Liver (tissue), 9 donors: ENCODE data around the gene SOCS2. TPM values are rescaled to one million over a fixed set of nuclear protein-coding genes. Genes with fewer than 3 reads are reported as not detected.

Experiments used
- DNase-seq: peaks from one replicate; pipeline ENCODE4 v3.0.0-alpha.2; 2017; ENCODE audit warnings: low spot score
- H3K27ac ChIP-seq, 2 donors: one replicate each; pipeline ENCODE4 v1.7.0; 2013; ENCODE audit warnings: inconsistent platforms in 2 of 2, low read length in 2 of 2, control low read depth in 1 of 2, low read depth in 1 of 2, mild to moderate bottlenecking in 1 of 2
- H3K27me3 ChIP-seq, 4 donors: one replicate each; pipeline versions ENCODE4 v1.6.1 to v1.7.0; 2013; ENCODE audit warnings: low read length in 3 of 4, inconsistent platforms in 1 of 4, mild to moderate bottlenecking in 1 of 4, moderate library complexity in 1 of 4; ENCODE audit not compliant: control insufficient read depth in 4 of 4, insufficient read depth in 4 of 4
- H3K36me3 ChIP-seq, 4 donors: one replicate each; pipeline versions ENCODE4 v1.6.1 to v1.7.0; 2013; ENCODE audit warnings: low read length in 3 of 4, mild to moderate bottlenecking in 3 of 4, low read depth in 1 of 4, moderate library complexity in 1 of 4; ENCODE audit not compliant: control insufficient read depth in 4 of 4, insufficient read depth in 3 of 4
- H3K4me1 ChIP-seq, 4 donors: one replicate each; pipeline versions ENCODE4 v1.6.1 to v1.7.0; 2013; ENCODE audit warnings: low read length in 3 of 4, mild to moderate bottlenecking in 3 of 4, moderate library complexity in 1 of 4; ENCODE audit not compliant: control insufficient read depth in 4 of 4, insufficient read depth in 4 of 4
- H3K4me3 ChIP-seq, 3 donors: one replicate each; pipeline versions ENCODE4 v1.6.1 to v1.7.0; 2013; ENCODE audit warnings: low read length in 3 of 3, control low read depth in 1 of 3, low read depth in 1 of 3, mild to moderate bottlenecking in 1 of 3
- H3K9ac ChIP-seq, 2 donors: one replicate each; pipeline ENCODE4 v1.7.0; 2013; ENCODE audit warnings: low read length in 2 of 2, mild to moderate bottlenecking in 2 of 2, moderate library complexity in 2 of 2, control low read depth in 1 of 2, low read depth in 1 of 2
- H3K9me3 ChIP-seq, 4 donors: one replicate each; pipeline versions ENCODE4 v1.6.1 to v1.7.0; 2013; ENCODE audit warnings: low read length in 3 of 4; ENCODE audit not compliant: control insufficient read depth in 4 of 4
- CTCF ChIP-seq: fragments of 150-350 bp; IDR thresholded peaks from 2 replicates; pipeline ENCODE4 v1.5.1; 2017; ENCODE audit warnings: improper control_type of control experiment, low read depth, low read length; ENCODE audit not compliant: missing input control
- EGR1 ChIP-seq, 2 donors: IDR thresholded peaks; 2 replicates each; pipeline ENCODE4 v1.6.1; 2016 to 2018; ENCODE audit warnings: antibody characterized with exemption in 2 of 2, low read depth in 2 of 2
- GABPA ChIP-seq, 2 donors: IDR thresholded peaks in 1 of 2; conservative IDR thresholded peaks in 1 of 2; 2 replicates each; pipeline ENCODE4 v1.6.1; 2016; ENCODE audit warnings: antibody characterized with exemption in 2 of 2, mild to moderate bottlenecking in 1 of 2, moderate library complexity in 1 of 2
- REST ChIP-seq: IDR thresholded peaks from 2 replicates; pipeline ENCODE4 v1.6.1; 2016; ENCODE audit warnings: antibody characterized with exemption, mild to moderate bottlenecking
- RXRA ChIP-seq, 2 donors: IDR thresholded peaks; 2 replicates each; pipeline ENCODE4 v1.6.1; 2017 to 2018; ENCODE audit warnings: antibody characterized with exemption in 2 of 2, mild to moderate bottlenecking in 1 of 2
- SP1 ChIP-seq: IDR thresholded peaks from 2 replicates; pipeline ENCODE4 v1.6.1; 2018; ENCODE audit warnings: antibody characterized with exemption, mild to moderate bottlenecking
- TAF1 ChIP-seq: conservative IDR thresholded peaks from 2 replicates; pipeline ENCODE4 v1.6.1; 2016; ENCODE audit warnings: antibody characterized with exemption, mild to moderate bottlenecking
- WGBS: extraction: QIAGEN DNeasy Blood & Tissue Kit; methylation state at CpG from one replicate; pipeline ENCODE4 v1.1.7; 2013; 5-methylcytosine and 5-hydroxymethylcytosine counted together
- polyA plus RNA-seq, 2 donors: library from polyadenylated mRNA; stranded (reverse) in 1 of 2; unstranded in 1 of 2; fragments of 200-250 nt in 1 of 2; fragments of >200 nt in 1 of 2; fragmentation: Nextera tagmentation in 1 of 2; extraction: Ambion mirVana in 1 of 2; gene quantifications; one replicate each; pipeline versions ENCODE4 v1.2.1 to v1.2.3, GENCODE V29; 2013 to 2015
- total RNA-seq, 2 donors: library from RNA; depleted of rRNA; stranded (reverse); fragments of >200 nt; gene quantifications; one replicate each; pipeline ENCODE4 v1.2.3, GENCODE V29; 2014
- donor health status: healthy.
- donor health status: healthy.
- donor health status: healthy.
- donor health status: healthy.
- donor health status: healthy.

The SOCS2 gene
- total and polyA plus RNA-seq, 4 donors = 7.0 to 66.3 (median 34.4) TPM

- Histone ChIP-seq H3K4me1 (peaks cover 0 to 9% (median 0%) of the 10 kb centered on the region in 4 donors), H3K9me3 (no peaks in the 10 kb centered on the region), H3K36me3 (peaks cover 0 to 38% (median 12%) of the 10 kb centered on the region in 4 donors), H3K27ac (peak overlapping the region in 1 of 2 donors; percentile 33), H3K27me3 (no peaks in the 10 kb centered on the region), H3K4me3 (no peak overlapping the region), H3K9ac (no peak overlapping the region)
- 77% methylated on average over 5 of the region's 5 CpGs for WGBS
- no peak for DNase-seq
- TF ChIP-seq TAF1 (no peak), GABPA (IDR thresholded peaks at IDR 0.05 in 1 of 2, conservative IDR thresholded peaks at IDR 0.05 in 1 of 2) (no peak), SP1 (no peak), REST (no peak)
Measured at GRCh38 chr12:93578221-93578620, 5.7 kb downstream of the SOCS2 start.

GRCh38 chr12:93580682-93581081 is 8.2 kb downstream of the SOCS2 start:
- no peak for TF ChIP-seq SP1
- Histone ChIP-seq H3K27ac (no peak overlapping the region), H3K9ac (no peak overlapping the region), H3K4me1 (peaks cover 0 to 4% (median 0%) of the 10 kb centered on the region in 4 donors), H3K27me3 (no peaks in the 10 kb centered on the region), H3K4me3 (no peak overlapping the region), H3K9me3 (no peaks in the 10 kb centered on the region), H3K36me3 (peaks cover 0 to 28% (median 5%) of the 10 kb centered on the region in 4 donors)
- no peak for DNase-seq

- Histone ChIP-seq H3K4me3 (no peak overlapping the region), H3K27me3 (no peaks in the 10 kb centered on the region), H3K4me1 (peaks cover 0 to 2% (median 0%) of the 10 kb centered on the region in 4 donors), H3K9ac (no peak overlapping the region), H3K9me3 (no peaks in the 10 kb centered on the region), H3K36me3 (peaks cover 0 to 21% (median 4%) of the 10 kb centered on the region in 4 donors), H3K27ac (no peak overlapping the region)
- no peak for TF ChIP-seq CTCF
- TF ChIP-seq RXRA (IDR thresholded peaks at IDR 0.05) = no peak
- no peak for TF ChIP-seq TAF1
- no peak for TF ChIP-seq EGR1 (IDR thresholded peaks at IDR 0.05; ENCODE audit: low read depth in 2 of 2)
- 39% methylated on average over 2 of the region's 2 CpGs for WGBS
- DNase-seq = no peak
Measured at GRCh38 chr12:93581370-93581769, 8.9 kb downstream of the SOCS2 start.
